ENCODE measurements around the gene POLE4.

POLE4 gene

GRCh38 chr2:74939919-74940812, 18.3 kb upstream of the POLE4 start:
- no peak for DNase-seq (ENCODE audit: low read depth in 3 of 3)

GRCh38 chr2:74941284-74941683, 17.2 kb upstream of the POLE4 start:
- no peak for DNase-seq (ENCODE audit: low read depth in 3 of 3)

DNA sequence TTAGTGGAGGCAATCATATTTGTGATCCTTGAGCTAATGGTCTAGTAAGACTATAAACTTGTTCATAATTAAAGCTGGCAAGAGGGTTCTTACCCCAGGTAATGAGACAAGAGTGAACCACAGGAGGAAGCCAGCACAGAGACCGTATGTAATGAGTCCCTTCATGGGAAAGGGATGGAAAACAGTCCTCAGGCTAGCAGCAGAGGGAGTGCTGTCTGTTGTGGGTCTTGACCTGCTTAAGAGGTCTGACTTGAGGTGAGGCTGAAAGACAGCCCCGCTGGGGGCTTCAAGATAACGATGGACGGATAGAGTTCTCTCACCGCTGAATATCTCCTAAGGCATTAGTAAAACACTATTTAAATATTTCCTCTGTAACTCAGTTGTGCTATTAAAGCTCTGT, 16.2 kb upstream of the POLE4 start:
- no peak for DNase-seq (ENCODE audit: low read depth in 3 of 3)

DNA sequence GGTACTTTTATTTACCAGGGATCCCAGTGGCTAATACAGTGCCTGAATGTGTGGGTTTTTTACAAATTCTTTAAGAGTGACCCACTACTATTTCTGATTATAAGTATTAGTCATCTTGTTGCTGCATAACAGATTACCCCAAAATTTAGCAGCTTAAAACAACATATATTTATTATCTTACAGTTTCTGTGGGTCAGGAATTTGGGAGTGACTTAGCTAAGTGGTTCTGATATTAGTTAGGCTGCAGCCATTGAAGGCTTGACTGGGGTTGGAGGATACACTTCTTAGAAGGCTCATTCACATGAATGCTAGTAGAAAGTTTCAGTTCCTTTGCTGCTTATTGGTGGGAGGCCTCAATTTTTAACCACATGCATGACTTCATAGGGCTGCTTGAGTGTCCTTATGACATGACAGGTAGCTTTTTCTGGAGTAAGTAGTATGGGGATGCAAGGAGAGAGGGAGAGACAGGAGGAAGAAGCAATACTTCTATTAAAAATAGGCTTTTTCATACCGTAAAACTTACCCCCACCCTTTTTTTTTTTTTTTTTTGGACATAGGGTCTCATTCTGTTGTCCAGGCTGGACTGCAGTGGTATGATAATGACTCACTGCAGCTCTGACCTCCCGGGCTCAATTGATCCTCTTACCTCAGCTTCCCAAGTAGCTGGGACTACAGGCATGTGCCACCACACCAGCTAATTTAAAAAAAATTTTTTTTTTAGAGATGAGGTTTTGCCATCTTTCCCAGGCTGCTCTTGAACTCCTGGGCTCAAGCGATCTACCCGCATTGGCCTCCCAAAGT, 13.3 kb upstream of the POLE4 start:
- DNase-seq (ENCODE audit: low read depth in 3 of 3), result no peak

DNA sequence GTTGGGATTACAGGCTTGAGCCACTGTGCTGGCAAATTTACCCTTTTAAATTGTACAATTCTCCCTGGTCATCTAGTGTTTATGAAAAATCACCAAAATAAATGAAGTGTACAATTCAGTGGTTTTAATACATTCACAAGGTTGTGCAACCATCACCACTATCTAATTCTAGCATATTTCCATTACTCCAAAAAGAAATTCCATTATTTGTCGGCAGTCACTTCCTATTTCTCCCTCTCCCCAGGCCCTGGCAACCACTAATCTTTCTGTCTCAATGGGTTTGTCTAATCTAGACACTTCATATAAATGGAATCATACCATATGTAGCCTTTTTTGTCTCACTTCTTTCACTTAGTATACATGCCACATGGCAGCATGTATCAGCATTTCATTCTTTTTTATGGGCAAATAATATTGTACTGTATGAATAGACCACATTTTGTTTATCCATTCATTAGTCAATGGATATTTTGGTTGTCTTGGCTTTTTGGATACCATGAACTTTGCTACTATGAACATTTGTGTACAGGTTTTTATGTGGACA, 12.6 kb upstream of the POLE4 start:
- no peak for DNase-seq (ENCODE audit: low read depth in 3 of 3)

GRCh38 chr2:74947703-74948102, 10.7 kb upstream of the POLE4 start:
- DNase-seq (ENCODE audit: low read depth in 3 of 3), result no peak

DNA sequence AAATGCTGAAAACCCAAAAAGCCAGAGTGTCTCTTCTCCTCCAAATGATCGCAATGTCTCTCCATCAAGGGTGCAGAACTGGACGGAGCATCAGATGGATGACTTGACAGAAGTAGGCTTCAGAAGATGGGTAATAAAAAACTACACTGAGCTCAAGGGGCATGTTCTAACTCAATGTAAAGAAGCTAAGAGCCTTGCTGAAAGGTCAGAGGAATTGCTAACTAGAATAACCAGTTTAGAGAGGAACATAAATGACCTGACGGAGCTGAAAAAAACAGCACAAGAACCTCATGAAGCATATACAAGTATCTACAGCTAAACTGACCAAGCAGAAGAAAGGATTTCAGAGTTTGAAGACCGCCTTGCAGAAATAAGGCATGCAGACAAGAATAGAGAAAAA, 9.7 kb upstream of the POLE4 start:
- no peak for DNase-seq (ENCODE audit: low read depth in 3 of 3)

DNA sequence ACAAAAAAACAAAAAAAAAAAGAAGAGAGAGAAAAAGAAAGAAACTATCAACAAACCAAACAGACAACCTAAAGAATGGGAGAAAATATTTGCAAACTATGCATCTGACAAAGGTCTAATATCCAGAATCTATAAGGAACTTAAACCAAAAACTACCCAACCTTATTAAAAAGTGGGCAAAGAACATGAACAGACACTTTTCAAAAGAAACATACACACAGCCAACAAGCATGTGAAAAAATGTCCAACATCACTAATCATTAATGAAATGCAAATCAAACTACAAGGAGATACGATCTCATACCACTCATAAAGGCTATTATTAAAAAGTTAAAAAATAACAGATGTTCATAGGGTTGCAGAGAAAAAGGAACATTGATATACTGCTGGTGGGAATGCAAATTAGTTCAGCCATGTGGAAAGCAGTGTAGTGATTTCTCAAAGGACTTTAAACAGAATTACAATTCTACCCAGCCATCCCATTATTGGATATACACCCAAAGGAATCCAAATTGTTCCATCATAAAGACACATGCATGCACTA, 7.2 kb upstream of the POLE4 start:
- DNase-seq (ENCODE audit: low read depth in 3 of 3), result no peak

DNA sequence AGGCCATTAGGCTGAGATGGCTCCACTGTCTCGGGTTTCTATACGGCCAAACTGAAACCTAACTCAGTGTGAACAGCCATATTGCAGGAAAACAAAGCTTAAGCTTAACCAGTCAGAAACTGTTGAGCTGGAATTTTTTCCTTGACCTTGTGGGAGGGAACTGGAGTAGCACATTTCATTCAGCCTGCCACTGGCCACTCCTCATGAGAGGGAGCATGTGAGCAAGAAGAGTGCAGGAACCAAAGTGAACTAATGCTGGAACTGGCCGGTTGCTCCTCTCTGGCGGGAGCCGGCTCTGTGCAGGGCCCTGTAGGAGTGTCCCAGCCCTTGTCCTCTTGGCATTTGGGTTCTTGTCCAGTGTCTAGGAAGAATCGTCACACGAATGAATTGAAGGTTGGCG, 5.9 kb upstream of the POLE4 start:
- DNase-seq (ENCODE audit: low read depth in 3 of 3), result no peak

DNA sequence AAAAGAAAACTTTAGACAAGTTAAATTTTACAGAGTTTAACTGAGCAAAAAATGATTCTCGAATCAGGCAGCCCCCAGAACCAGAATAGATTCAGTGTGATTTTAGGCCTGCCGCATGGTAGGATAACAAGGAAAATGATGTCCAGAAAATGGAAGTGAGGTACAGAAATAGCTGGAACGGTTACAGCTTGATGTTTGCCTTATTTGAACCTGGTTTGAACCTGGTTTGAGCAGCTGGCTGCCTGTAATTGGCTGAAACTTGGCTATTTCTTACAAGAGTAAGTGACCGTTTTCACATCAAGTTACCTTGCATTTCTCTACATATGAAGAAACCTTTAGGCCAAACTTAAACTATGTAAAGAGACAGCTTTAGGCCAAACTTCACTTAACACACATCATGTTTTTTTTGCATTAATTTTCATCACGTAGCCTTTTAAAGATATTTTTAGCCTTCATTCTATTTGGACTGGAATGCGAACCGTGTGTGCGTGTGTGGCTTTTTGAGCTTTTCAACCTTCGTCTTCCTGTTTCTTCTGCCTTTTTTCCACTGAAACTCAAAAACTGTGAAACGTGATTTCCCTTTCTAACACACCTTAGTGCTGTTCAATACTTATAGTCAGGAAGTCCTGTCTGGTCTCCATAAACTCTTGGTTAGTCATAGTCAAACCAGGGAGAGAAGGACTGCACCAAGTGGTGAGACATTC, 4.5 kb upstream of the POLE4 start:
- DNase-seq (ENCODE audit: low read depth in 3 of 3), result no peak

DNA sequence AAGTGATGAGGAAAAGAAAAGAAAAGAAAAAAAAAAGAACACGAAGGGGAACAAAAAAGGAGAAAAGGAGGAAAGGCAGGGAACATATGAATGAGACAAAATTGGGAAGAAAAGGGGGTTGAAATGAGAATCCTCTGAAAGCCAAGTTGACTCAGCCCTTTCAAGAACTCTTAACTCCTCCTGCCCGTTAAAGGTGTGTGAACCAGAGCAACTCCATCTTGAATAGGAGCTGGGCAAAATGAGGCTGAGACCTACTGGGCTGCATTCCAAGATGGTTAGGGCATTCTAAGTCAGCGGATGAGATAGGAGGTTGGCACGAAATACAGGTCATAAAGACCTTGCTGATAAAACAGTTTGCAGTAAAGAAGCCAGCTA, 4.0 kb upstream of the POLE4 start:
- no peak for DNase-seq (ENCODE audit: low read depth in 3 of 3)

- no peak for DNase-seq (ENCODE audit: low read depth in 3 of 3)
Measured at GRCh38 chr2:74957886-74958273, 563 bp upstream of the POLE4 start.

GRCh38 chr2:74959106-74959751, 786 bp downstream of the POLE4 start:
- DNase-seq (ENCODE audit: low read depth in 3 of 3), result no peak

GRCh38 chr2:74966887-74967286, 8.4 kb downstream of the POLE4 start:
- DNase-seq (ENCODE audit: low read depth in 3 of 3), result no peak

DNA sequence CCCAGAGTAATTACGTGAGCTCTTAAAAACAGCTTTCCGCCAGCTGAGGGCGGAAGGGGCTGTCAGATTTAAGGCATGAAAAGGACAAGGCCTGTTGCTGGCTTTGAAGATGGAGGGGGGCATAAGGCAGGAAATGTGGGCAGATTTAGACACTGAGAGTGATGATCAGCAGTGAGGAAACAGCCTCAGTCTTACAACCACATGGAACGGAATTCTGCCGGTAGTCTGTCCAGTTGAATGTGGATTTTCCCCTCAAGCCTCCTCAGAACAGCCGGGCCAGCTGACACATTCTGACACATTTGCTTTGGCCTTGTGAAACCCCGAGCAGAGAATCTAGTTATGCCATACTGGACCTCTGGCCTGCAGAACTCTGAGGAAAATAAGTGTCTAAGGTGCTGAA, 16.6 kb downstream of the POLE4 start:
- DNase-seq (ENCODE audit: low read depth in 3 of 3), result no peak

DNA sequence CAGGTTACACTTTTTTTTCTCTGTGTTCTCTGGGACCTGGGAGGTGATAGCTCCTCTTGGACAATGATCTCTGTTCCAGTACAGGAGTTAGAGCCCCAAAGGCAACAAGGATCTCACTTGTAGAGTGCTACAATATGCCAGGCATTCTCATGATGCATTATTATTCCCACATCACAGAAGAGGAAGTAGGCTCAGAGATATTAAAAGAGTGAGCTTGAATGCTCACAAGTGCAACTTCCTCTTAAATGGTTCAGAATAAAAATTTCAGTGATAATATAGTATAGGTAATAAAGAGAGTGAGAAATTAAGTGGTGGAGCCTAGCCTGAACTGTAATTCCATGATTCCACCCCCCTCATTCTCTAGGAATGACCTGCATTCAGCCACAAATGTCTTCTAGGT, 21.4 kb downstream of the POLE4 start:
- no peak for DNase-seq (ENCODE audit: low read depth in 3 of 3)

- DNase-seq (ENCODE audit: low read depth in 3 of 3), result no peak
Measured at GRCh38 chr2:74982577-74982976, 24.1 kb downstream of the POLE4 start.

DNA sequence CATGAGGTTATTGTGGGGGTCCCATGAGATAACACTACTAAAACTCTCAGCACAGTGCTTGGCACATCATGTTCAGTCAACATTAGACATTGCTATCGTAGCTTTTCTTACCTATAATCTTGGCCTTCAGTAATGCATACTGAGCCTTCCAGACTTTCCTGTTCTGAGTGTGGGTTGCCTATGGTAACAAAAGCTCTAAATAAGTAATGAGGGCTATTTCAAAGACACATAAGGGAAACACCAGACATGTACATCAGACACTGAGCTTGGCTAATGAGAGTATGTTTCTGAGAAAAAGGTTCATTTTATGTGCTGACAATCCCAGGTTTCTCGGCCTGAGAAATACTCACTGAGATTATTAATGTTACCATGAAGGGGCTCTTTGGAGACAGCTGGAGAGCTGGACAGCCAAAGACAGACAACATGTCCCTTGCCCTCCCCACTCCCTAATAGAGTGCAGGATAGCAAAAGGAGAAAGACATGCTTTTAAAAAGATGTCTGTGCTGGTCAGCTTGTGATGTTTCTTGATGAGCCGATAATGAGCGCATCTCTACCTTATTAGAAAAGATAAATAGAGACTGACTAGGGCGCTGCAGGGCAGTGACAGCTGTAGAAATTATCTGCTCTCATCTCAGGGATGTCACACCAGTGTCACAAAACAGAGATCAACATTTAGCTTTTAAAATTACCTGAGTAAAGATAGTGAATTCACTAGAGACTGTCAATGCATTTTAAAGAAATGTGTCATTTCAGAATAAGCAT, 25.4 kb downstream of the POLE4 start:
- DNase-seq (ENCODE audit: low read depth in 3 of 3), result no peak

GRCh38 chr2:74984947-74985637, 26.6 kb downstream of the POLE4 start:
- DNase-seq (ENCODE audit: low read depth in 3 of 3), result no peak

GRCh38 chr2:74985978-74986609, 27.7 kb downstream of the POLE4 start:
- DNase-seq (ENCODE audit: low read depth in 3 of 3), result no peak
